Fibroblast of pulmonary artery (primary cell): ENCODE results near the gene C2orf69.

Experiments used
- DNase-seq: peaks from one replicate; pipeline ENCODE4 v3.0.0-alpha.2; 2010; ENCODE audit warnings: low read depth
- H3K4me3 ChIP-seq: replicated peaks from 2 replicates; pipeline ENCODE4 v1.5.1; 2011; ENCODE audit warnings: low read depth, mild to moderate bottlenecking, control low read depth, low read length, moderate library complexity
- TF ChIP-seq, protein P1 (sequence below): IDR thresholded peaks from 2 replicates; pipeline ENCODE4 v1.5.1; 2011; ENCODE audit warnings: mild to moderate bottlenecking, control low read depth, low read length, inconsistent platforms; ENCODE audit errors: missing control alignments

Gene C2orf69, protein sequence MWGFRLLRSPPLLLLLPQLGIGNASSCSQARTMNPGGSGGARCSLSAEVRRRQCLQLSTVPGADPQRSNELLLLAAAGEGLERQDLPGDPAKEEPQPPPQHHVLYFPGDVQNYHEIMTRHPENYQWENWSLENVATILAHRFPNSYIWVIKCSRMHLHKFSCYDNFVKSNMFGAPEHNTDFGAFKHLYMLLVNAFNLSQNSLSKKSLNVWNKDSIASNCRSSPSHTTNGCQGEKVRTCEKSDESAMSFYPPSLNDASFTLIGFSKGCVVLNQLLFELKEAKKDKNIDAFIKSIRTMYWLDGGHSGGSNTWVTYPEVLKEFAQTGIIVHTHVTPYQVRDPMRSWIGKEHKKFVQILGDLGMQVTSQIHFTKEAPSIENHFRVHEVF

DNA sequence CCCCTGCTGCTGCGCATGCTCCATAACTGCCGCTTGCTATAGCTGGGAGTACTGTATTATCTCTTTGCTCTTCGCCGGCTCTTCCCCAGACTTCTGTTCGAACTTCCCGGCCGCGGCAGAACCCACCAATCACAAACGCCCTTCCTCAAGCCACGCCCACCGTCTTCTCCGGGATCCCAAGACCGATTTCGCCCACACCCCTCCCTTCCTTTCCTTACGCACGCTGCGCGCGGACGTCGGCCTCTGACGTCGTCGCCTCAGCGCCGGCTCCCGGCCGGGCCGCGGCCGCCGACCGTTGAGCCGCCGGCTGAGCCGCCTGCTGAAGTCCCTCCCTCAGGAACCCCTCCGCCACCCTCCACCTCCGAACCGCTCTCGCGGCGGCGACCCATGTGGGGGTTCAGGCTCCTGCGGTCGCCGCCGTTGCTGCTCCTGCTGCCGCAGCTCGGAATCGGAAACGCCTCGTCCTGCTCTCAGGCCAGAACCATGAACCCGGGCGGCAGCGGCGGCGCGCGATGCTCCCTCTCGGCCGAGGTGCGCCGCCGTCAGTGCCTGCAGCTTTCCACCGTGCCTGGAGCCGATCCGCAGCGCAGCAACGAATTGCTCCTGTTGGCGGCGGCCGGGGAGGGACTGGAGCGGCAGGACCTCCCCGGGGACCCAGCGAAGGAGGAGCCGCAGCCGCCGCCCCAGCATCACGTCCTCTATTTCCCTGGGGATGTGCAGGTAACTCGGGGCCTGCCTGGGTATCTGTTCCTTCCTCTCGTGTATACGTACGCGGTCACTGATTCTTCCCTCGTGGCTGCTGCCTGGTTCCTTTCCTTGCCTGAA, at the start of gene C2orf69:
Gene C2orf69 (plus strand): TSS at position 242 of the 825 bp plus-strand sequence. CDS start 146 bp downstream, at position 388.
- H3K4me3 ChIP-seq: peak within 1 kb of the TSS; percentile 96
- TF ChIP-seq, protein P1, sequence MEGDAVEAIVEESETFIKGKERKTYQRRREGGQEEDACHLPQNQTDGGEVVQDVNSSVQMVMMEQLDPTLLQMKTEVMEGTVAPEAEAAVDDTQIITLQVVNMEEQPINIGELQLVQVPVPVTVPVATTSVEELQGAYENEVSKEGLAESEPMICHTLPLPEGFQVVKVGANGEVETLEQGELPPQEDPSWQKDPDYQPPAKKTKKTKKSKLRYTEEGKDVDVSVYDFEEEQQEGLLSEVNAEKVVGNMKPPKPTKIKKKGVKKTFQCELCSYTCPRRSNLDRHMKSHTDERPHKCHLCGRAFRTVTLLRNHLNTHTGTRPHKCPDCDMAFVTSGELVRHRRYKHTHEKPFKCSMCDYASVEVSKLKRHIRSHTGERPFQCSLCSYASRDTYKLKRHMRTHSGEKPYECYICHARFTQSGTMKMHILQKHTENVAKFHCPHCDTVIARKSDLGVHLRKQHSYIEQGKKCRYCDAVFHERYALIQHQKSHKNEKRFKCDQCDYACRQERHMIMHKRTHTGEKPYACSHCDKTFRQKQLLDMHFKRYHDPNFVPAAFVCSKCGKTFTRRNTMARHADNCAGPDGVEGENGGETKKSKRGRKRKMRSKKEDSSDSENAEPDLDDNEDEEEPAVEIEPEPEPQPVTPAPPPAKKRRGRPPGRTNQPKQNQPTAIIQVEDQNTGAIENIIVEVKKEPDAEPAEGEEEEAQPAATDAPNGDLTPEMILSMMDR: no peak
- DNase-seq: peak; percentile 98

DNA sequence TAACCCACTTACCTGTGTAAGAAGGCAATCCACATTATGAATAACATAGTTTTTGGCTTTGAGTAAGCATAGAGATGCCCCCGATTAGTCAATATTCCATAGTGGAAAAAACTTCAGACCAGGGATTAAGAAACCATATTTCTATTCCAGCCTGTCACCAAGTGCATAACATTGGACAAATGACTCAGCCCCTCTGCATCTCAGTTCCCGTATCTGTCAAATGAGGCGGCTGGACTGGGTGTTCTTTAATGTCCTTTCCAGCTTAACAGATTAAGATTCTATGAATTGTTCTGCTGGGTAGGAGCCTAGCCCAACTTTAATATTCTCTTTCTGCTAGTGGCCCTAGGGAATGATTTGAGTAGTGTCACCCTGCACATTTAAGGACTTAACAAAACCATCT, 48.3 kb upstream of the C2orf69 start:
- TF ChIP-seq, protein P1: no peak
- no peak for DNase-seq
- no peak overlapping the region for H3K4me3 ChIP-seq

DNA sequence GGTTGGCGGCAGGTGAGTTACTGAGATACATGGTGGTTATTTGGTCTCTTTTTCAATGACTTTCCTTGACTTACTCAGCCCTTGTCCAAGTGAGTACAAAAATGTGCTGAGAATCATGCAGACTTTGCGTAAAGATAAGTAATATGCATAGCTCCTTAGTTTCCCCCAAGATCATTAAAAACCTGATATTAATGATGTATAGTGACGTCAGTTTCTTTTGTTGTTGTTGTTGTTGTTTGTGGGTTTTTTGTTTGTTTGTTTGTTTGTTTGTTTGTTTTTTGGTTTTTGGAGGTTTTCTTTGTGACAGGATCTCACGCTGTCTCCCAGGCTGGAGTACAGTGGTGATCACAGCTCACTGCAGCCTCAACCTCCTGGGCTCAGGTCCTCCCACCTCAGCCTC, 45.2 kb upstream of the C2orf69 start:
- H3K4me3 ChIP-seq: no peak overlapping the region
- no peak for DNase-seq
- TF ChIP-seq, protein P1: no peak

DNA sequence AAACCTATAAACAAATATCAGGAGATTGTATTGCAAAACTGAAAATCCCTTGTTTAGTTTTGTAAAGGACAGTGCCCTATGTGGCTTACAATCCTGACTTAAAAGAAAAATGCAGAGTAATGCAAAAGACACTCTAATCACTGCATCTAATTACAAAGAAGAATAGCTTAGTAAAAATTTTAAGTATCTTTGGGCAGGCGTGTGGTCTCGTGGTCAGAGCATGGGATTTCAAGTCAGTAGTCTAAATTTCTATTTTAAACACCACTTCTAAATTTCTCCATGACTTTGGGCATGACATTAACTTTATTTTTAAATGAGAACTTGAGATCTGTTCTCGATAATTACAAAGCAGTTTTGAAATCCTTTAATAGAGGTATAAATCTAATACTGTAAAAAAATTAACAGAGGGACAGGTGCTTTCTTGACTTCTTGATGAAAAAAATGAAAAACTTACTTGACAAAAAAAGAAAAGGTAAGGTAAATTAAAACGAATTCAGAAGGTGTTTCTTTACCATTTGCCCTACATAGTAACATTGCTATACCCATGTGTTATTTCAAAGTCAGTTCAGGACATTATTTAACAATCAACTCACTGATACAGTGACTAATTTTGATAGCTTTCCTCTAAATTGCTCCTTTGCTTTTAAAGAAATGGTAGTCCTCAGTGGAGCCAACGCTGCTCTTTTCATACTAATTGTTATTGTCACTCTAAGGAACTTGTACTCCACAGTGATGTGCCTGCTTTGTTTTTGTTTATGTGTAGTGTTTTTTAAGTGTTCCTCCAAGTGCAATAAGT, 42.5 kb upstream of the C2orf69 start:
- no peak for DNase-seq
- TF ChIP-seq, protein P1: no peak
- H3K4me3 ChIP-seq: no peak overlapping the region

DNA sequence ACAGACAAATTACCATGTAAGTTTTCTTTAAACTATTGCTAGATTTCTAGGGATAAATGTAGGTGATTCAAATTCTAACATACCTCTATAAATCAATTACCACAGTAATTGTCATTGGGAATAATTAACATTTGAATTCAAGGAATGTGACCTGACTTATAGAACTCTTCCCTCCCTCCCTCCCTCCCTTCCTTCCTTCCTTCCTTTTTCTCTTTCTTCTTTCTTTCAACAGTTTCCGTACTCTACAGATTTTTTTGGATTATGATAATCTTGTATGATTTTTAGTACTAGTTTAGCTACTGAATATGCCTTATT, 41.9 kb upstream of the C2orf69 start:
- TF ChIP-seq, protein P1: no peak
- DNase-seq: no peak

DNA sequence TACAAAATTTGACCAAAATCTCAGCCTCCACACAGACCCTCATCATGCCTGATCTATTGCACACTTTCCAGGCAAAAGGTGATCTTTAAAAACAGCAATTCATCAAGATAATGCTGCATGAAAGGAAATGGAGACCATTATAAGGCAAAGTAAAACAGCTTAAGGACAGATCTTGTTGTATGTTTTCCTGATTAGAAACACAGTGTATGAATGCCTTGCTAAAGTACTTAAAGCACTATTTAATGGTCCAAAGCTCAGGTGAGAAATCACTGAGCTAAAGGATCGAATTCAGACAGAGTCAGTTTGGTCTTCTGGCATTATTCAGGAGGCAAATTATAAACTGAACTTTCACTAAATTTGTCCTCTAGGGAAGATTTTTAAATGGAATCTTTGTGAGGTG, 41.4 kb upstream of the C2orf69 start:
- no peak for DNase-seq
- H3K4me3 ChIP-seq: no peak overlapping the region
- TF ChIP-seq, protein P1: no peak

More for the DNA sequence above, 41.9 kb upstream of the C2orf69 start:
- no peak overlapping the region for H3K4me3 ChIP-seq
